Astrocyte of the cerebellum (primary cell): ENCODE results near the gene SPRY4.
"Not testable (repeated sequence)": the region's sequence is repeated elsewhere in the genome, so short reads cannot be mapped to it uniquely, and the experiment has no call there.

Source experiments
- DNase-seq: peaks from one replicate; pipeline ENCODE4 v3.0.0-alpha.2; 2011; ENCODE audit warnings: low read depth
- H3K4me3 ChIP-seq: 2 replicates; pipeline ENCODE4 v1.5.1; 2011; ENCODE audit warnings: mild to moderate bottlenecking, low read depth, low read length, moderate library complexity
- CTCF ChIP-seq: IDR thresholded peaks from 2 replicates; pipeline ENCODE4 v1.5.1; 2012; ENCODE audit warnings: low read length, low read depth, moderate library complexity, mild to moderate bottlenecking; ENCODE audit errors: missing control alignments
- in situ Hi-C: cut with HindIII; loops from 2 replicates; pipeline ENCODE4 v1.10.0; 2017; ENCODE audit warnings: low sequenced_read_pairs

The SPRY4 gene, protein sequence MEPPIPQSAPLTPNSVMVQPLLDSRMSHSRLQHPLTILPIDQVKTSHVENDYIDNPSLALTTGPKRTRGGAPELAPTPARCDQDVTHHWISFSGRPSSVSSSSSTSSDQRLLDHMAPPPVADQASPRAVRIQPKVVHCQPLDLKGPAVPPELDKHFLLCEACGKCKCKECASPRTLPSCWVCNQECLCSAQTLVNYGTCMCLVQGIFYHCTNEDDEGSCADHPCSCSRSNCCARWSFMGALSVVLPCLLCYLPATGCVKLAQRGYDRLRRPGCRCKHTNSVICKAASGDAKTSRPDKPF

DNA sequence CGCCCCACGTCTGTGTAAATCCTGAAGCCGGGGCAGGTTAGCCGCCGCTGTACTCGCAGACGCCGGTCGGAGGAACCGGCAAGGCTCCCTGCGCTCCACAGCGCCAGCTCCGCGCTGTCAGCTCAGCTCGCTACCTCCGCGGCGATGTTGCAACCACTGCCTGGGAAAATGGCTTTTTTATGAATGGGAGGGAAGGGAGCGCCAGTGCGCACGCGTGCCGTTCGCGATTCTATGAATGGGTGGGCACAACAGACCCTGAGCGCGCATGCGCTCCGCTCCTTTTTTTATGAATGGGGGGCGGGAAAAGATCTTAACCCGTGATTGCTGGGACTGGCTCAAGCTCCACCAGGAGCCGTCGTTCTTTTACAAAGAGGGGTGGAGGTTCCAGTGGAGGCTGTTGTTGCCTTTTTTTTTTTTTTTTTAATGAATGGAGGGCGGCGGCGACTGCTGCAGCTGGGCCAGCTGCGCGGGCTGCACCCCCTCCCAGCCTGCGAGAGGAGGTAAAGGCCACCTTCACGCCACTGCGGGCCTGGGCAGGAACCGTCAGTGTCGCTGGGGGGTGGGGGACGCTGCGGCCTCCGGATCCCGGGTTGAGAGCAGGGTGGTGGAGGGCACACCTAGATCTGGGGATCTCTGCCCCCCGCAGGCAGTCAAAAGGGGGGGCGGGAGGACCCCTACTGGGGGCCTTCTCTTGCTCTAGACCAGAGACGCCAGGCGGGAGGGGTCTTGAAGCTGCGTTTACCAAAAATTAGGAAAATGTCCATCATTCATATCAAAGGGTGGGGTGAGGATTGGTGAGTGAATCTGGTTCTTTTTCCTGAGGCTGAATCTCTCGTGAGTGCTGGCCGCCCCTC is at the start of gene SPRY4:
TSS of gene SPRY4 (minus strand) at position 151 of the 854 bp plus-strand sequence. CDS start 9,913 bp downstream, outside the sequence.
- DNase-seq = peak; percentile 97
- peak within 1 kb of the TSS; percentile 78 for H3K4me3 ChIP-seq
- in situ Hi-C loops = loop anchor here (25.0 kb wide), 1 partner anchor 212 kb away; no protein-coding TSS in a partner anchor
- no peak for TF ChIP-seq CTCF

DNA sequence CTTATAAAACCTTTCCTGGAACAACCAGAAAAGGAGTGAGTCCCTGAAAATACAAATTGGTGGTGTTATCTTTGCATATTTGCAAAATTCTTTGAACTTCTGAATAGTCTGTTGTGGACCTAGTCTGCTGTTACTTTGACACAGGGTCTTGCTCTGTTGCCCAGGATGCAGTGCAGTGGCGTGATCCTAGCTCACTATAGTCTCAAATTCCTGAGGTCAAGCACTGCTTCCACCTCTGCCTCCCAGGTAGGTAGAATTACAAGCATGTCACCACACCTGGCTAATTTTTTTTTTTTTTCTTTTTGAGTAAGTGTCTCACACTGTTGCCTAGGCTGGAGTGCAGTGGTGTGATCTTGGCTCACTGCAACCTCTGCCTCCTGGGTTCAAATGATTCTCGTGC is 43.7 kb upstream of the SPRY4 start:
- DNase-seq = no peak
- in situ Hi-C loops = no loop called here
- no peak for TF ChIP-seq CTCF
- no peak overlapping the region for H3K4me3 ChIP-seq

DNA sequence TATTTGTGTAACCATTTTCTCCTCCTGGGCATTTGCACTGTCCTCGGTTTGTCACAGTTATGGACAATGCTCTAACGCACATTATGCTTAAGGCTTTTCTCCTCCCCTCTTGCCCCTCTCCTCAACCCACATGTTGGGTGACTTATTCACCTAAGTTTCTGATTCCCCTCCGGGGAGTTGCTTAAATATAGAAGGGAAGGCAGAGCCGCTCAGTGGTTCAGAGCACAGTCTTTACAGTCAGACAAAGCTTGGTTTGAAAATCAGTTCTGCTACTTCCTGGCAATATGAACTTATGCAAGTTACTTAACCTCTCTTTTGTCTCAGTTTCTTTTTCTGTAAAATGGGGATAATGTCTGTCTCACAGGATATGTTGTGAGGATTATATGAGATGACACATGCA is 41.2 kb upstream of the SPRY4 start:
- no peak overlapping the region for H3K4me3 ChIP-seq
- in situ Hi-C loops = no loop called here
- DNase-seq = no peak
- TF ChIP-seq CTCF = no peak

DNA sequence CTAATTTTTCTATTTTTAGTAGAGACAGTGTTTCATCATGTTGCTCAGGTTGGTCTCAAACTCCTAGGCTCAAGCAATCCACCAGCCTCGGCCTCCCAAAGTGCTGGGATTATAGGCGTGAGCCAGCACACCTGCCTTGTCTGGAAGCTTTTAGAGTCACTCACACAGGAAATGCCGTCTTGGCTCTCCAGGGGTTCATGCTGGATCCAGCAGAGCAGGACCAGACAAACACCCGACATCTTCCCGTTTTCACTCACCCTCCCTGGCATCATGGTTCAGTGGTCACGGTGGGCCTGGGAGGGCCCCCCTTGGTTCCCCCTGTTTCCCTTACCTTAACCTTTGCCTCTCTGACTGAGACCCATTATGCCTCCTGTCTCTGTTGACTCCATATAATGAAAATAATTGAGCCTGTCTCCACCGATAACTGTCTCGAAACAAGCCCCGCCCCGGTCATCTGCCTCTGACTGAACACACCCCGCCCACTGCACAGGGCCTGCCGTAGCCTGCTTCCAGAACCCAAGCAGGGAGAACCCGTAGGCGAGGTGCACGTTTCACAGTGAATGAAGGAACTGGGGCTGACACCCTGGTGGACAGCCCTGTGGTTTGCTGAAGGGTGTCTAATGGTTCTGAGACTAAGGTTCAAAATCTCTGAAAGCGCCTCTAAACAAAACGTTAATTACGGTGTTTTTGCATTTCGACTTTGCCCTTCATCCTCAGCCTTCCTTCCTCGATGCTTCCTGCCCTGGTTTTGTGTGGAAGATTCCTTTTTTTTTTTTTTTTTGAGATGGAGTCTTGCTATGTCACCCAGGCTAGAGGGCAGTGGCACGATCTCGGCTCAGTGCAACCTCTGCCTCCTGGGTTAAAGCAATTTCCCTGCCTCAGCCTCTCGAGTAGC is 39.7 kb upstream of the SPRY4 start:
- H3K4me3 ChIP-seq = no peak overlapping the region

GRCh38 chr5:142363619-142363963 is 38.8 kb upstream of the SPRY4 start:
- no peak overlapping the region for H3K4me3 ChIP-seq
- in situ Hi-C loops = no loop called here
- no peak for TF ChIP-seq CTCF
- no peak for DNase-seq

More for the DNA sequence above, 39.7 kb upstream of the SPRY4 start:
- DNase-seq = no peak
- in situ Hi-C loops = no loop called here
- no peak for TF ChIP-seq CTCF

- in situ Hi-C loops, H3K4me3 ChIP-seq, DNase-seq: not testable (repeated sequence)
Measured at GRCh38 chr5:142362193-142362592, 37.4 kb upstream of the SPRY4 start.
